Measurements from ENCODE around the gene DMC1.

The DMC1 gene

DNA sequence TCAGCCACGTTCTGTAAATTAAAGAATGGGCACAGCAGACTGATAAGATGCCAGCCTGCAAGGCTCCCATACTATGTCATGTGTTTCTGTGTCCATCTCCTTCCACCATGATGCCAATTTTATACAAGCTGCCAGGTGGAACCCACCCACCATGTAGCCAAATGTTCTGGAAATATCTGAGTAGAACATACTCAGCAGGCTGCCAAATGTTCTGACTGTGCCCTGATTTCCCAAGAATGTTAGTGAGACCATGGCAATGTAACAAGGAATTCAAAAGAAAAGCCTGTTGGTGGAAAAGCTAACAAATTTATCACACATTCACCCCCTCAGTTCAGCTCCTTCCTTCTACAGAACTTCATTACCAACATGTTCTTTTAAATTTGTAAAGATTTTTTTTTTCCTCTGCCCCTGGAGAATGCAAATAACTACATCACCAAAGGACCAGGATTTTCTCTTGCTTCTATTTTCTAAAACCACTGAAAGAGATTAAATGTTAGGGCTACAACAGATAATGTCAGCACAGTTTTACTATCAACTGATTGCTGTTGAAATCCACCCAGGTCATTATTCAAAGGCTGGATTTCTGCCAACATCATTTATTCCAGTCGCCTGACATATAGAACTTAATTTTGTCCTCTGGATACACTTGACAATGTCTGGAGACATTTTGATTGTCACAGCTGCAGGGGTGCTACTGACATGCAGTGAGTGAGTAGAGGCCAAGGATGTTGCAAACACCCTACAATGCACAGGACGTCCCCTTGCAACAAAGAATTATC lies 3.1 kb downstream of the DMC1 start:
- no peak for DNase-seq

DNA sequence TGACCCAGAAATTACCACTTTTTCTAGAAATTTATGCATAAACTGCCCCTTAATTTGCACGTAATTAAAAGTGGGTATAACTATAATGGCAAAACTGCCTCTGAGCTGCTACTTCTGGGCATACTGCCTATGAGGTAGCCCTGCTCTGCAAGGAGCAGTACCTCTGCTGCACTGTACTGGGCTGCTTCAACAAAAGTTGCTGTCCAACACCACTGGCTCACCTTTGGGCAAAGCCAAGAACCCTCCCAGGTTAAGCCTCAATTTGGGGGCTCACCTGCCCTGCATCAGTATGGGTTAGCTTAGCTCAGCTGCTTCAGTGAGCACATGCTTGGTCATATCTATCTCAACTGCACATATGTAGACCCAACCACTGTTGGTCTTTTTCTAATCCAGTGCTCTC lies 4.5 kb downstream of the DMC1 start:
- DNase-seq, result no peak

DNA sequence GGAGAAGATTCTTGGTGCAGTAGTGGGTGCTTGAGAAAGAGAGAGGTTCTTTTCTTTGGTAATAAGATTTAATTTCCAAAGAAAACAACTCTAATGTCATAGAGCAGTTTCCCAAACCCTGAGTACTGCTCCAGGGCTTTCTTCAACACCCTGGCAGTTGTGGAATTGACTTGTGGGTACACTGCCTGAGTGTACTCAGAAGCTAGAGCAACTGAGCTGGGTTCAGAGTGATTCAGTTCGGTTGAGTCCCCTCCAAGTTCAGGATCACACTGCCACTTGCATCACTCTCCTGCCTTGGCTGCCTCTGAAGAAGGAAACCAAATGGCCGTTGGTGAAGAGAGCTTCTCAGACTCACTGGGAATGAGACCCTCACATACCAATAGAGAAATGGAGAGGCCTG lies 5.3 kb downstream of the DMC1 start:
- no peak for DNase-seq

- DNase-seq, result no peak
Observed at GRCh38 chr22:38554281-38554680, 15.7 kb downstream of the DMC1 start.

- DNase-seq, result no peak
Observed at GRCh38 chr22:38549101-38549894, 20.7 kb downstream of the DMC1 start.

DNA sequence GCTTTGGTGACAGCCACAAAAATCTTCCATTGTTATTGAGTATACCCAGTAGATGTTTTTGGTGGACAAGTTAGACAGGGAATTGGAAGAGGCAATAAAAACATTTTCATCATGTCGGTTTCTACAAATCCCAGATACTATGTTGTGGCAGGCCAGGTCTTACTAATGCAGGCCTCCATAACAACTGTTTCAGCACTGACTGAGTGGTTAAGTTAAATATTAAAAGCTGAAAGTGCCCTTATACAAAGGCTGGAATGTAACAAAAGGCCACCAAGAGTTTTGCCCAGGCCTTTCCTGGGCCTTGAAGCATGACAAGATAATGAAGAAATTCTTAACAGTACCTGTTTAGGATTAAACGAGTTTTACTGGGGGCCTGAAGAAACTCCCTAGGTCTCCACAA lies 29.3 kb downstream of the DMC1 start:
- DNase-seq, result no peak

DNA sequence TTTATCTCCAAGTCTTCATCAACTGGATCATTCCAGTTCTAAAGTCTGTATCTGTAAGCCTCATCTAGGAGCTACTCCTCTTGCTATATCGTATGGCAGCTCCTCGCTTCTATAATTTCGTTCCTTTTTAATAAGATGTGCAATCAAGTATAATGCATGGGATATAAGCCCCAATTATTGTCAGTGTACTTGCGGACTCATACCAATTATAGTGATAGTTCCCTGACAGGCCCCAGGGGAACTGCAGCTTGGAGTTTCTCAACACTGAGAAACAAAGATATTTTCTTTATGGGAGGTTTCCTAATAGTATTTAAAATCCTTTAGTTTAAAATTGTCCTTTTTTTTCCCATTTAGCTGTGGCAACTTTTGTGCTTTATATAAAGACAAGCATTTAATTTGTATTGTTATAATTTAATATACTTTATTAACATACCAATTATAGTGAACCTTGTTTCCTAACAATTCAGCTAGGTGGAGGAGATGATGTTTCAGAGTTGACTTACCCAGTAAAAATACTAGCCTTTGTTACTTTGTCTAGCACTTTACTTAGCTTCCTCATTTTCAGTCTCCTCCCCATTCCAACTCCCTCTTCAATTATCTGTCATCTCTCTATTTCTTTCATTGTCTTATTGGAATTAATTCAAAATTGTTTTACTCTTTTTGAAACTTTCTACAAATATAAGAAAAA lies 38.6 kb downstream of the DMC1 start:
- DNase-seq, result no peak

DNA sequence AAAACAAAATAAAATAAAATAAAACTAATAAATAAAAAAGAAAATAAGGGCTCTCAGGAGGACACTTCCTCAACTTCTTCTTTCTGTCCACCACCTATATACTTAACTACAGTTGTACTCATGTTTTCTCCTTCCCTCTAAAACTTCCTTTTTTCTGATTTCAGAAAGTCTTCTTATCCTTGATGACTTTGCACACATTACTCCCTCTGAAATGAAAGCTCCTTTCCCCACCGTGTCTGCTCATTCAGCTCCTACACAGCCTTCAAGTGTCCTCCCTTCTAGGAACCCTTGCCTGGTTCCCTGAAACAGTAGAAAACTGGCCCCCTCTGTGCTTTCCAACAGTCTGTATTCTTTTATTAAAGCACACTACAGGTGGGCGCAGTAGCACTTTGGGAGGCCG lies 45.6 kb downstream of the DMC1 start:
- DNase-seq, result no peak

GRCh38 chr22:38523479-38523878 lies 46.5 kb downstream of the DMC1 start:
- no peak for DNase-seq

DNA sequence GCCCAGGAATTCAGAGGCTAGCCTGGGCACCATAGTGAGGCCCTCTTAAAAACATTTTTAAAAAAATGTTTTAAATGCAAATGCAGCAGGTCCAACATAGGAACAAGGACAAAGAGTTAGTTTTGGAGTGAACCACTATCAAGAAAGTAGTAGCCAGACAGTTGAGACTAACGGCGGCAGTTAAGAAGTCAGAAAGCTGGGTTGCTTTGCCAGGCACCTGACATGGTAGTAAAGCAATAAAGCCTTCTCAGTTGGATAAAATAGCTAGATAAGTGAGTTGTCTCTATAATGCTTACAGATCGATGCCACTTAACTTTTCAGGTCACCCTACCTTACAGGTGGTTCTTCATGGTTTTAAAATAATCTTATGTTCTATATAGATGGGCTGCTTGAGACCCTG lies 47.0 kb downstream of the DMC1 start:
- no peak for DNase-seq

DNA sequence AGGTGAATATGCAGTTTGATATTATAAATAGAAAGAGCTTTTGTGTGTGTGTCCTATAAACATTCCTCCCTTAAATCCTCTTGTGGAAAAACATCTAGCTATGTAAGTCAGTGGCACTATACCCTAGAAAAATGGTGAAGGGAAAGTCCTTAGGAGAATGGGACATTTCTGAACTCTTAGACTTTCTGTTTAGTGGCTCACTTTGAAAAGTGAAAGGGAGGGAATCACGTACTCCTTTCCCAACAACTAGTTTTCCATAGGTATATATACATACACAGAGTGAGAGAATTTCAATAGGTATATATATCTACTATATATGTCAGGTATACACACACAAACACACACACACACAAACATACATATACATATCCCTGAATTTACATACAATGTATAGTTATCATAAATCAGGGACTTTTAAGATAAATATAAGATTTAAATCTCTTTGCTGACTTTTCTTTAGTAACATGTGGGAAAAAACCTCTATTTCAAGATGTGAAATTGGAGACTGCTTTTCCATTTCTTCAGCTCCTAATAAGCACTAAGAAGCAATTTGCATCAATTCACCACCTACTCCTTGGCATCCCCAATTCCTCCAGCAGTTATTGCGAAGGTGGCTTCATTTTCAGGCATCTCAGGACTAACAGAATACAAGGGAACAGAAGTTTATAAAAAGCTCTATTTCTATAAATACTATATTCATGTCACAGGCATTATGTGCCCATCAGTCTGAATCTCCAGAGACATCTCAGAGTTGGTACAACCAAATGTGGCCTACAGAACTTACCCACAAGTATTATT lies 50.3 kb downstream of the DMC1 start:
- DNase-seq, result no peak

DNA sequence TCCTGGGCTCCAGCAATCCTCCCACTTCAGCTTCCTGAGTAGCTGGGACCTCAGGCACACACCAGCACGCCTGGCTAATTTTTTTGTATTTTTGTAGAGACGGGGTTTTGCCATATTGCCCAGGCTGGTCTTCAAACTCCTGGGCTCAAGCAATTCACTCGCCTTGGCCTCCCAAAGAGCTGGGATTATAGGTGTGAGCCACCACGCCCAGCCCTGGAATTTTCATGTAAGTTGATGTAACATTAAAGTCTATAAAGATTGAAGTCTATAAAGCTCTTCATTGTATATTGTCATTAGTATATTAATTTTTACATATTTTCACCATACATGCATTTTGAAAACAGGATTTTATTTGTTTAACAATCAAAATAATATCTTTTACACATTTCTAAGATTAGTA lies 51.4 kb downstream of the DMC1 start:
- no peak for DNase-seq

DNA sequence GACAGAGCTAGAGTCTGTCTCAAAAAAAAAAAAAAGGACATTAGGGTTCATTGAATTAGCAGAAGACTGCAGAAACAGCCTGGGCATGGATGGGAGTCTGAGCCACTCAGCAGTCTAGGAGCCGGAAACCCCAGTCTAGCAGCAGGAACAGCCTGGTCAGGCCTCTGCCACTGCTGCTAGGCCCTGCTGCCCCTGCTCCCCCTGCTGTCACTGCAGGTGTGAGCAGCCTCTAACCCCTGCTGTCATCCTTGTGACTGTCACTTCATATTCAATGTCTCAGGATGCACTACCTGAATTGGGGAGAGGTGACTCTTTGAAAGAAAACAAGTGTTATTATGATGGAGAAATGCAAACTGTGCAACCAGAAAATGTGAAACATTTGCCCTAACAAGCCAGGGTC lies 56.9 kb downstream of the DMC1 start:
- DNase-seq, result no peak

- DNase-seq, result no peak
Observed at GRCh38 chr22:38510416-38510970, 59.5 kb downstream of the DMC1 start.

DNA sequence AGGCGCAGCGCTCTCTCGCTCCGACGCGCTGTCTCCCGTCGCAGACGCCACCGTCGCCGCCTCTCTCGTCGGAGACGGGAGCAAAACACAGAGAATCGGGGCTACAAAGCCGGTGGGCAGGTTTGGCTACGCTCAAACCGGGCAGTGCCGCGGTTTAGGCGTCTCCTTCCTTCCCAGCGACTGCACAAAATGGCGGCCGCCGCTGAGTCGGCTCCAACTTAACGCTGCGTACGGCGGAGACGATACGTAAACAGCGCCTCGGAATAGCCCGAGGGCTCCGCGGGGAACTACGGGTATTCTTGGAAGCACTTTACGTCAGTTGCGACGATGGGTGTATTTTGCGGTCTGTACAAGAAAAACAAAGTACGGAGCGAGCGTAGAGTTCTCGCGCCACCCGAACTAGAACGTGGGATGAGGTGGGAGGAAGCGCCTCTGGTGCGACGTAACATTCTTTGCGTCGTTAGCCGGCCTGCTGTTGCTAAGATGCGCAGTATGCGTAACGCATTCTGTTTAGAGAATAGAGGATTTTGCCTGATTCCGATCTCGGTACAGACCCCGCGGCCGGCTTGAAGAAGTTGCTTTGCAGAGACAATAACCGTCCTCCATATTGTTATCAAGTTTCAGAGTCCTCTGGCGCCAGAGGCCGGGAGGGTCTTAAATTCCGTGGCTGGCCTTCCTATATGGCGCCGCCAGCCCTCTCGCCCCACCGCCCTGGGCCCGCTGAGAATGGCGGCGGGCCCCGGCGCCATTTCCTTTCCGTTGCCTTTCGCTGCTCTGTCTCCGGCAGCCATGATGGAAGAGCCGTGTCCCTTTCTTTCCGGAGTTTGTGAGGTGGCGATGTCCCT lies 63.6 kb downstream of the DMC1 start, which contains the start of gene DDX17:
TSS of gene DDX17 (minus strand) at position 194 of the 845 bp plus-strand sequence.
- peak; percentile 97 for DNase-seq

- DNase-seq, result peak; percentile 88
Observed at GRCh38 chr22:38505541-38506117, 64.4 kb downstream of the DMC1 start.

GRCh38 chr22:38504731-38505540 lies 65.0 kb downstream of the DMC1 start:
- DNase-seq, result no peak

GRCh38 chr22:38503021-38503420 lies 67.0 kb downstream of the DMC1 start:
- no peak for DNase-seq

DNA sequence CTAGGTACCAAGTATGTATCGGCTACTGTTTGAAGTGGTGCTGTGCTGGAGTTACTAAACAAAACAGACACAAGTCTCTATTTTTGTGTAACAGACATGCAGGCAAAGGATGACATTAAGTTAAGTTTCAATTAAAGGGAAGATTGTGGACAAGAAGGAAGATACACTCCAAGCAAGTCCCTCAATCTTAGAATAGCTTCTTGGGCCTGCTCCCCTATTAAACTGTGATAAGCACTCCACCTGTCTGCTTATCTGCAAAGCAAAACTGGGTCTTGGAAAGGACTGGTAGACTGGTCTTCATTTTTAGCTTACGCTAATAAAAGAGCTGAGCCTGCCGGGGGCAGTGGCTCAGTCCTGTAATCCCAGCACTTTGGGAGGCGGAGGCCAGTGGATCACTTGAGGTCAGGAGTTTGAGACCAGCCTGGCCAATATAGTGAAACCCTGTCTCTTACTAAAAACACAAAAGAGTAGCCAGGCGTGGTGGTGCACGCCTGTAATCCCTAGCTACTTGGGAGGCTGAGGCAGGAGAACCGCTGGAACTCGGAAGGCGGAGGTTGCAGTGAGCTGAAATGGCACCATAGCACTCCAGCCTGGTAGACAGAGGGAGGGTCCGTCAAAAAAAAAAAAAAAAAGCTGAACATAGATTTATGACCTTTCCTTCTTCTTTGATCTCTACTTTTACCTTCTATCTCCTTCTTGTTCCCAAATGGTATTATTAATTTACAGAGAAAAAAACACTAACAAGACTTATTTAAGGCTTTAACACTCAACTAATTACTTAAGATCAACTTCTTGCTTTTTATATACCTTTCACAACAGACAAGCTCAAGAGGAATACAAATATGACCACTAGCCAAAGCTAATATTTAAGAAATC lies 67.9 kb downstream of the DMC1 start:
- DNase-seq, result no peak

All from right forelimb (tissue), 1 donor.